H1 (cell line): ENCODE measurements around the gene GNA12. TPM values are rescaled to one million over a fixed set of nuclear protein-coding genes. Genes with fewer than 3 reads are reported as not detected.
A peak's percentile ranks its signal among the peaks of the same experiment; 100 is the strongest.

ENCODE experiments used
- CTCF ChIA-PET: fragments of 300-600 bp; sonication (Branson Sonifier 250); formaldehyde crosslinking; loops from one replicate; lab custom pipeline; 2021; ENCODE audit not compliant: partially characterized antibody; lab: Charles Lee
- POLR2A ChIA-PET: fragments of 300-600 bp; sonication (Branson Sonifier 250); formaldehyde crosslinking; loops from one replicate; lab custom pipeline; 2021; ENCODE audit warnings: inconsistent platforms; ENCODE audit not compliant: partially characterized antibody; lab: Charles Lee
- DNase-seq, 2 experiments: peaks; one replicate each; pipeline versions ENCODE4 v3.0.0 to v3.0.0-alpha.2; 2010 to 2022; ENCODE audit warnings: low spot score in 2 of 2, low read depth in 1 of 2, mixed read lengths in 1 of 2
- FAIRE-seq: peaks from 2 replicates; lab custom pipeline; 2011; peaks lifted over from hg19 to GRCh38; lab: Jason Lieb, UNC
- H2AFZ ChIP-seq: 2 replicates; pipeline ENCODE4 v1.8.1; 2012; ENCODE audit warnings: low read length, inconsistent platforms
- H2AK5ac ChIP-seq: 2 replicates; pipeline ENCODE4 v1.6.1; 2013; ENCODE audit warnings: low read depth, low read length
- H2BK120ac ChIP-seq: replicated peaks from 2 replicates; pipeline ENCODE3; 2013; ENCODE audit warnings: low read depth, low read length, inconsistent platforms
- H2BK12ac ChIP-seq: 2 replicates; pipeline ENCODE4 v1.6.1; 2013; ENCODE audit warnings: low read depth, low read length
- H2BK15ac ChIP-seq: 2 replicates; pipeline ENCODE4 v1.6.1; 2013; ENCODE audit warnings: low read length
- H2BK20ac ChIP-seq: 2 replicates; pipeline ENCODE4 v1.6.1; 2013; ENCODE audit warnings: low read length
- H2BK5ac ChIP-seq: 2 replicates; pipeline ENCODE4 v1.6.1; 2013; ENCODE audit warnings: low read depth, low read length
- H3K14ac ChIP-seq: 2 replicates; pipeline ENCODE4 v1.6.1; 2013; ENCODE audit warnings: inconsistent platforms; ENCODE audit not compliant: insufficient read length
- H3K18ac ChIP-seq: 2 replicates; pipeline ENCODE4 v1.6.1; 2013; ENCODE audit warnings: low read length; ENCODE audit errors: extremely low read depth
- H3K23ac ChIP-seq: 2 replicates; pipeline ENCODE4 v1.6.1; 2013; ENCODE audit warnings: inconsistent platforms; ENCODE audit not compliant: insufficient read length
- H3K23me2 ChIP-seq: 2 replicates; pipeline ENCODE4 v1.6.1; 2013; ENCODE audit warnings: low read depth, low read length
- H3K27ac ChIP-seq: 2 replicates; pipeline ENCODE4 v1.6.1; 2011; ENCODE audit warnings: low read depth, low read length, inconsistent platforms
- H3K27me3 ChIP-seq, 4 experiments: replicated peaks in 1 of 4; 1 replicate in 1 of 4; 2 replicates in 3 of 4; pipeline versions ENCODE4 v1.6.1 to v1.8.1; 2011 to 2013; ENCODE audit warnings: low read length in 3 of 4, mild to moderate bottlenecking in 3 of 4, inconsistent platforms in 2 of 4, mixed read lengths in 2 of 4, moderate library complexity in 1 of 4; ENCODE audit not compliant: control insufficient read depth in 3 of 4, insufficient read depth in 3 of 4; ENCODE audit errors: extremely low read depth in 1 of 4
- H3K36me3 ChIP-seq, 4 experiments: 2 replicates each; pipeline versions ENCODE4 v1.6.1 to v1.8.1; 2011 to 2013; ENCODE audit warnings: mild to moderate bottlenecking in 4 of 4, low read length in 3 of 4, moderate library complexity in 2 of 4, control low read depth in 1 of 4, inconsistent platforms in 1 of 4; ENCODE audit not compliant: insufficient read depth in 4 of 4, control insufficient read depth in 2 of 4
- H3K4ac ChIP-seq: replicated peaks from 2 replicates; pipeline ENCODE3; 2013; ENCODE audit warnings: low read length, low read depth, mixed read lengths, inconsistent platforms; ENCODE audit not compliant: insufficient read length
- H3K4me1 ChIP-seq, 4 experiments: replicated peaks in 1 of 4; 1 replicate in 1 of 4; 2 replicates in 3 of 4; pipeline versions ENCODE4 v1.6.1 to v1.8.1; 2011 to 2013; ENCODE audit warnings: low read length in 3 of 4, inconsistent platforms in 2 of 4, mixed read lengths in 1 of 4; ENCODE audit not compliant: insufficient read depth in 4 of 4, control insufficient read depth in 3 of 4
- H3K4me2 ChIP-seq, 2 experiments: 2 replicates each; pipeline versions ENCODE4 v1.6.1 to v1.8.1; 2011 to 2013; ENCODE audit warnings: low read depth in 2 of 2, low read length in 2 of 2, control low read depth in 1 of 2, inconsistent platforms in 1 of 2, mild to moderate bottlenecking in 1 of 2; ENCODE audit not compliant: insufficient read depth in 1 of 2
- H3K4me3 ChIP-seq, 4 experiments: fragments of 200-600, 300-600 bp in 1 of 4; sonication (generic), shearing (Covaris generic), sonication (Bioruptor Twin) in 1 of 4; 2 replicates each; pipeline versions ENCODE4 v1.5.1 to v1.8.1; 2011 to 2016; ENCODE audit warnings: low read length in 4 of 4, low read depth in 3 of 4, control low read depth in 2 of 4, inconsistent platforms in 2 of 4, mild to moderate bottlenecking in 2 of 4, mixed read lengths in 1 of 4, moderate library complexity in 1 of 4; ENCODE audit not compliant: insufficient read depth in 2 of 4; ENCODE audit errors: extremely low read depth in 1 of 4
- H3K56ac ChIP-seq: replicated peaks from 2 replicates; pipeline ENCODE3; 2013; ENCODE audit warnings: low read depth, mild to moderate bottlenecking, mixed read lengths, low read length, inconsistent platforms; ENCODE audit not compliant: insufficient read length
- H3K79me1 ChIP-seq: 2 replicates; pipeline ENCODE4 v1.6.1; 2013; ENCODE audit warnings: low read depth, low read length, control low read depth
- H3K79me2 ChIP-seq, 2 experiments: 2 replicates each; pipeline versions ENCODE4 v1.6.1 to v1.8.1; 2012 to 2013; ENCODE audit warnings: low read length in 2 of 2, mild to moderate bottlenecking in 2 of 2, inconsistent platforms in 1 of 2; ENCODE audit not compliant: insufficient read depth in 2 of 2, control insufficient read depth in 1 of 2
- H3K9ac ChIP-seq, 4 experiments: replicated peaks in 1 of 4; 1 replicate in 1 of 4; 2 replicates in 3 of 4; pipeline versions ENCODE4 v1.6.1 to v1.8.1; 2011 to 2013; ENCODE audit warnings: low read depth in 3 of 4, low read length in 3 of 4, control low read depth in 2 of 4, mild to moderate bottlenecking in 2 of 4, moderate library complexity in 2 of 4, inconsistent platforms in 1 of 4; ENCODE audit errors: extremely low read depth in 1 of 4
- H3K9me3 ChIP-seq, 2 experiments: 2 replicates each; pipeline versions ENCODE4 v1.6.1 to v1.8.1; 2012 to 2013; ENCODE audit warnings: mild to moderate bottlenecking in 2 of 2, moderate library complexity in 2 of 2, control low read depth in 1 of 2, inconsistent platforms in 1 of 2, low read depth in 1 of 2, low read length in 1 of 2, mixed read lengths in 1 of 2; ENCODE audit not compliant: insufficient read depth in 2 of 2
- H4K20me1 ChIP-seq, 2 experiments: replicated peaks in 1 of 2; 2 replicates each; pipeline versions ENCODE3 to v1.8.1; 2011 to 2013; ENCODE audit warnings: inconsistent platforms in 2 of 2, low read length in 2 of 2, mild to moderate bottlenecking in 1 of 2; ENCODE audit not compliant: insufficient read depth in 2 of 2, control insufficient read depth in 1 of 2
- H4K5ac ChIP-seq: 2 replicates; pipeline ENCODE4 v1.6.1; 2013; ENCODE audit warnings: low read length, low read depth, mixed read lengths, inconsistent platforms; ENCODE audit not compliant: insufficient read length
- H4K8ac ChIP-seq: 2 replicates; pipeline ENCODE4 v1.8.0; 2013; ENCODE audit warnings: mild to moderate bottlenecking, moderate library complexity, low read length, inconsistent platforms; ENCODE audit not compliant: insufficient read depth; ENCODE audit errors: extremely low read depth
- H4K91ac ChIP-seq: replicated peaks from 2 replicates; pipeline ENCODE3; 2013; ENCODE audit warnings: low read length, mixed read lengths, inconsistent platforms; ENCODE audit not compliant: insufficient read length
- CBX5 ChIP-seq: fragments of 300-800, 300-1000 bp; sonication (generic); IDR thresholded peaks from 2 replicates; pipeline ENCODE4 v1.7.1; 2016; ENCODE audit warnings: antibody characterized with exemption, low read length, low read depth
- CHD2 ChIP-seq: IDR thresholded peaks from 2 replicates; pipeline ENCODE4 v1.6.1; 2012; ENCODE audit warnings: low read length, improper control_type of control experiment
- GTF2F1 ChIP-seq: IDR thresholded peaks from 2 replicates; pipeline ENCODE4 v1.6.1; 2012; ENCODE audit warnings: low read depth, low read length, improper control_type of control experiment, borderline replicate concordance
- POLR2AphosphoS5 ChIP-seq: IDR thresholded peaks from 2 replicates; pipeline ENCODE4 v1.6.1; 2011; ENCODE audit warnings: low read depth, low read length
- SP2 ChIP-seq: IDR thresholded peaks from 2 replicates; pipeline ENCODE4 v1.6.1; 2012; ENCODE audit warnings: mild to moderate bottlenecking, low read length, inconsistent platforms
- WGBS, 2 experiments: shearing (Covaris generic) in 1 of 2; methylation state at CpG; one replicate each; pipeline versions ENCODE4 v1.1.6 to v1.1.7; 2013 to 2015; ENCODE audit warnings: low lambda C conversion rate in 2 of 2, mixed read lengths in 2 of 2, inconsistent platforms in 1 of 2, low coverage in 1 of 2, missing lambda C conversion rate in 1 of 2; ENCODE audit not compliant: insufficient replicate concordance in 2 of 2, insufficient coverage in 1 of 2, insufficient read length in 1 of 2; ENCODE audit errors: extremely low coverage in 1 of 2, missing lambda C conversion rate in 1 of 2; 5-methylcytosine and 5-hydroxymethylcytosine counted together
- polyA plus RNA-seq, 7 experiments: library from polyadenylated mRNA; depleted of rRNA in 3 of 7; stranded (reverse) in 5 of 7; unstranded in 2 of 7; fragments of >200 nt in 5 of 7; fragments of 200-250 nt in 2 of 7; gene quantifications; 1 replicate in 5 of 7; 2 replicates in 1 of 7; 4 replicates in 1 of 7; pipeline versions ENCODE4 v1.2.1 to v1.2.3, GENCODE V29; 2011 to 2013; ENCODE audit warnings: missing spikeins in 2 of 7, mixed read lengths in 2 of 7
- total RNA-seq: library from RNA; stranded (reverse); fragmentation: NEBNext Ultra II Directional; extraction: Animal tissue kit (Norgen Biotek cat#: 25700); gene quantifications from 2 replicates; pipeline ENCODE4 v1.2.1, GENCODE V29; 2021

GNA12 gene
- total and polyA plus RNA-seq, 2 of the 8 experiments (the other 6 are each of a cell fraction or from before 2014, with no cell fraction given), result 96.5 to 109 TPM

- peaks cover 6% of the 10 kb centered on the region for H3K79me1 ChIP-seq
- H2BK5ac ChIP-seq, result peak overlapping the region; percentile 99
- H3K14ac ChIP-seq, result no peak overlapping the region
- peak overlapping the region; percentile 98 for H3K4ac ChIP-seq
- H2AFZ ChIP-seq, result no peak overlapping the region
- H3K4me3 ChIP-seq, result peak overlapping the region in 1 of 4 experiments; percentile 39; a peak in 1 of 8 replicates
- peaks cover 46 to 61% (median 53%) of the 10 kb centered on the region in 4 experiments for H3K4me1 ChIP-seq
- H4K91ac ChIP-seq, result peak overlapping the region; percentile 99
- FAIRE-seq, result no peak
- peak overlapping the region; percentile 36; the same call in 1 of the 2 replicates for H2BK15ac ChIP-seq
- H2AK5ac ChIP-seq, result peak overlapping the region; percentile 94
- WGBS, 2 experiments, result 42% methylated on average over 16 of the region's 16 CpGs; no CpG with 5 or more reads in 1 of the 2 experiments
- POLR2A ChIA-PET, result interaction anchor here (0.8 to 3.0 kb wide), 13 partner anchors 10 to 122 kb away, joined by 3 to 22 read pairs (median 5); no protein-coding TSS in a partner anchor
- H3K36me3 ChIP-seq, result no peaks in the 10 kb centered on the region
- H2BK120ac ChIP-seq, result peak overlapping the region; percentile 13
- H2BK12ac ChIP-seq, result peak overlapping the region; percentile 98
- peaks cover 17 to 75% of the 10 kb centered on the region in 2 experiments for H3K79me2 ChIP-seq
- TF ChIP-seq CHD2 (no peak), SP2 (no peak), CBX5 (no peak), POLR2AphosphoS5 (no peak), GTF2F1 (no peak)
- H3K9me3 ChIP-seq, result no peaks in the 10 kb centered on the region
- peak overlapping the region in 3 of 4 experiments; percentile 4 to 43 (median 30); a peak in 3 of 7 replicates for H3K9ac ChIP-seq
- peak overlapping the region; percentile 84 for H3K18ac ChIP-seq
- CTCF ChIA-PET, result interaction anchor here (0.8 to 2.0 kb wide), 8 partner anchors 10 to 264 kb away, joined by 3 to 10 read pairs (median 4); no protein-coding TSS in a partner anchor
- no peaks in the 10 kb centered on the region for H4K20me1 ChIP-seq
- no peak overlapping the region for H3K23ac ChIP-seq
- peak overlapping the region; percentile 54 for H4K8ac ChIP-seq
- H3K56ac ChIP-seq, result peak overlapping the region; percentile 11
- no peak for DNase-seq
- peak overlapping the region; percentile 98 for H2BK20ac ChIP-seq
- peak overlapping the region; percentile 70 to 77 for H3K4me2 ChIP-seq
- H4K5ac ChIP-seq, result peak overlapping the region; percentile 63
- H3K23me2 ChIP-seq, result no peaks in the 10 kb centered on the region; the same call in 1 of the 2 replicates
- H3K27me3 ChIP-seq, result no peaks in the 10 kb centered on the region
- H3K27ac ChIP-seq, result peak overlapping the region; percentile 80; the same call in 1 of the 2 replicates
Observed at GRCh38 chr7:2824026-2824677, 20.0 kb downstream of the GNA12 start.
